ENCODE data around the gene SRGN. TPM values are rescaled to one million over a fixed set of nuclear protein-coding genes. Genes with fewer than 3 reads are reported as not detected.

SRGN gene
- total RNA-seq, 2 experiments from 2014 or later = 279 to 292 TPM

DNA sequence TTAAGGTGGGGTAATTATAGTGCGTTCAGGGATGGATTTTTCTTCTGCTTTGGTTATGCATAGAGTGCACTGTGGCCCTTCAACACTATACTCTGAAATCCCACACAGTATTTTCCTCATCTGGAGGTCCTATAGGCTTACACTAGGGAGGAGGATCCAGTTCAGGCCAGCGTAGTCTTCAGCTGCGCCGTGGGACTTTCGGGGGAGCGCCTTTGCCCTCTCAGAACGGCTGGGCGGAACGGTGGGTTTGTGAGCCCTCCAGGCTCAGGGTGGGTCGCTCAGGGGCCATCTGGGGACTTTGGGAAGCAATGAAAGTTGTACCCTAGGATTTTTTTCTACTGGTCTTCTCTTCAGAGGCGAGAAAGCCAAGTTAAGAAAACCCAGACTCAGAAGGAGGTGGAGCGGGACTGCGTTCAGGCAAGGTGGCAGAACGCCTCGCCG lies 35.4 kb downstream of the SRGN start:
- ATAC-seq (peak; percentile 29), DNase-seq (no peak)
- no peaks in the 10 kb centered on the region for H3K36me3 Mint-ChIP-seq (ENCODE audit: low read depth)
- ChIA-PET CTCF (interaction anchor here (1.9 to 3.0 kb wide), 2 partner anchors 9 to 118 kb away, joined by 8 to 25 read pairs; no protein-coding TSS in a partner anchor), POLR2A (interaction anchor here (0.6 to 2.2 kb wide), 3 partner anchors 10 to 35 kb away, joined by 3 to 10 read pairs (median 3); partner anchors contain the start of gene SRGN)
- H3K4me3 Mint-ChIP-seq = peak overlapping the region; percentile 86
- H3K27me3 Mint-ChIP-seq = no peaks in the 10 kb centered on the region
- peaks cover 19% of the 10 kb centered on the region for H3K4me1 Mint-ChIP-seq (ENCODE audit: low read depth)
- no peaks in the 10 kb centered on the region for H3K9me3 Mint-ChIP-seq
- intact Hi-C loops (cut with micrococcal nuclease) = loop anchor here (5.0 to 10.0 kb wide), 2 partner anchors 36 to 101 kb away; partner anchors contain the start of genes HKDC1 and SRGN
- H3K27ac Mint-ChIP-seq = peak overlapping the region; percentile 90
- TF ChIP-seq, protein P1, sequence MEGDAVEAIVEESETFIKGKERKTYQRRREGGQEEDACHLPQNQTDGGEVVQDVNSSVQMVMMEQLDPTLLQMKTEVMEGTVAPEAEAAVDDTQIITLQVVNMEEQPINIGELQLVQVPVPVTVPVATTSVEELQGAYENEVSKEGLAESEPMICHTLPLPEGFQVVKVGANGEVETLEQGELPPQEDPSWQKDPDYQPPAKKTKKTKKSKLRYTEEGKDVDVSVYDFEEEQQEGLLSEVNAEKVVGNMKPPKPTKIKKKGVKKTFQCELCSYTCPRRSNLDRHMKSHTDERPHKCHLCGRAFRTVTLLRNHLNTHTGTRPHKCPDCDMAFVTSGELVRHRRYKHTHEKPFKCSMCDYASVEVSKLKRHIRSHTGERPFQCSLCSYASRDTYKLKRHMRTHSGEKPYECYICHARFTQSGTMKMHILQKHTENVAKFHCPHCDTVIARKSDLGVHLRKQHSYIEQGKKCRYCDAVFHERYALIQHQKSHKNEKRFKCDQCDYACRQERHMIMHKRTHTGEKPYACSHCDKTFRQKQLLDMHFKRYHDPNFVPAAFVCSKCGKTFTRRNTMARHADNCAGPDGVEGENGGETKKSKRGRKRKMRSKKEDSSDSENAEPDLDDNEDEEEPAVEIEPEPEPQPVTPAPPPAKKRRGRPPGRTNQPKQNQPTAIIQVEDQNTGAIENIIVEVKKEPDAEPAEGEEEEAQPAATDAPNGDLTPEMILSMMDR (IDR thresholded peaks at IDR 0.05) = peak; percentile 43

- Mint-ChIP-seq H3K36me3 (ENCODE audit: low read depth) (no peaks in the 10 kb centered on the region), H3K27me3 (no peaks in the 10 kb centered on the region), H3K9me3 (no peaks in the 10 kb centered on the region), H3K27ac (peak within 1 kb of the TSS; percentile 90), H3K4me1 (ENCODE audit: low read depth) (peaks cover 23% of the 10 kb centered on the region), H3K4me3 (peak within 1 kb of the TSS; percentile 86)
- POLR2A ChIA-PET = interaction anchor here (0.6 to 2.2 kb wide), 8 partner anchors 9 to 100 kb away, joined by 3 to 10 read pairs (median 3); partner anchors contain the start of gene SRGN
- intact Hi-C loops (cut with micrococcal nuclease) = loop anchor here (5.0 to 10.0 kb wide), 2 partner anchors 37 to 101 kb away; partner anchors contain the start of genes HKDC1 and SRGN
- CTCF ChIA-PET = interaction anchor here (0.6 to 3.0 kb wide), 4 partner anchors 12 to 119 kb away, joined by 3 to 25 read pairs (median 5); no protein-coding TSS in a partner anchor
- DNase-seq (peak; percentile 99), ATAC-seq (peak; percentile 98)
- TF ChIP-seq, protein P1 (IDR thresholded peaks at IDR 0.05) = peak; percentile 5
Measured at GRCh38 chr10:69123747-69124562, 36.1 kb downstream of the SRGN start, which contains the start of gene VPS26A. VPS26A (plus strand) TSS chr10:69124178; CDS start chr10:69124278, 100 bp downstream.

DNA sequence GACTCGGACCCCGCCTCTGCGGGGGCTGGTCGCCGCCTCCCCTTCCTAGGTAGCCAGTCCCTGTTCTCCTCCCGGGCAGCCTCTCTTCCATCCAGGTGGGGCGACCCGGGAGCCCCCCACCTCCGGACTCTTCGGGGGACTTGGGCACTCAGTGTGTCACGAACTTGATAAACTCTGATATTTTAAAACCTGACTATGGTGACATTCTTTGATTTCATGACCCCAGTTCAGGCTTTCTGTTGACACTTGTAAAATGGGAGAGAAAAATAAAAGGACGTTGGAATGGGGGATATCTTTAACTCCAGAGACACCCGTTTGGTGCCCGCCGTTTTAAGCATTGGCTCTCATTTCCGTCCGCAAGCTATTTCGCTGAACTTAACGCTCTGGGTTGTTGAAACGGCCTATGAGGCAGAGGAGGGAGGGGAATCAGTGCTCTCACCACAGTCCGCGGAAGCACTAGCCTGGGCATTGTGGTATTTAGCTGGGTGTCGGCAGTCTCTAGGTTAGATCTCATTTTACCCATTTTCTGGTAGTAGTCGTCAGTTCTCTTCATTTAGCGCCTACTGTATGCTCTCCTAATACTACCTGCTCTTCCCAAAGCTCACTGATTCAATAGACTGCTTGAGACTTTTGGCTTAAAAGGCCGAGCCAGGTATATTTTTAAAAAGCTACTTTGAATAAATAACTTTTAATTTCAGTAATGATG lies 36.8 kb downstream of the SRGN start:
- no peak for ATAC-seq
- Mint-ChIP-seq H3K4me1 (ENCODE audit: low read depth) (peaks cover 29% of the 10 kb centered on the region), H3K9me3 (no peaks in the 10 kb centered on the region), H3K36me3 (ENCODE audit: low read depth) (no peaks in the 10 kb centered on the region), H3K27me3 (no peaks in the 10 kb centered on the region), H3K27ac (peak overlapping the region; percentile 80), H3K4me3 (peak overlapping the region; percentile 86)
- intact Hi-C loops (cut with micrococcal nuclease) = loop anchor here (5.0 to 10.0 kb wide), 2 partner anchors 37 to 100 kb away; partner anchors contain the start of genes HKDC1 and SRGN
- POLR2A ChIA-PET = interaction anchor here (0.6 to 2.2 kb wide), 8 partner anchors 8 to 135 kb away, joined by 3 to 10 read pairs (median 4); no protein-coding TSS in a partner anchor
- DNase-seq = peak; percentile 78
- CTCF ChIA-PET = interaction anchor here (0.6 to 1.7 kb wide), 7 partner anchors 11 to 268 kb away, joined by 3 to 10 read pairs (median 3); no protein-coding TSS in a partner anchor
- TF ChIP-seq, protein P1 (IDR thresholded peaks at IDR 0.05) = no peak

DNA sequence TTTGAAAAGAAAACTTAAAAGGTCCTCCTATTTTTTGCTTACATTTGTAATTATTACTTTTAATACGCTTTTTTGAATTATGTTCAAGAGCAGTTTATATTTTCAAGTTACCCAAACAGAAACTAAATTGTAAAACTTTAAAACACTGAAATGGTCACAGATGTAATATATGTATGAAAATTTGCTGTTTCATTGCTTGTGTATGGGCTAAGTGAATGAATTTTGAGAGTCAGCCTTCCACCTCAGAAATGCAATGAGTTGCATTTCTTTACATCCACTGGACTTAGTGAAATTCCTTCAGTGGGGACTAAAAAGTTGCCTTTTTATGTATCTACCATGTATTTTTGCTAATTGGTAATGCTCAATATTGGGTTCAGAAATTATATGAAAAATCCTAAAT lies 37.7 kb downstream of the SRGN start:
- intact Hi-C loops (cut with micrococcal nuclease) = loop anchor here (10.0 kb wide), 1 partner anchor 99 kb away; the partner anchor contains the start of gene HKDC1
- H3K27ac Mint-ChIP-seq = no peak overlapping the region
- H3K4me3 Mint-ChIP-seq = peak overlapping the region; percentile 86

More for the DNA sequence above, 37.7 kb downstream of the SRGN start:
- TF ChIP-seq, protein P1 (IDR thresholded peaks at IDR 0.05) = no peak
- no peak for DNase-seq
- H3K27me3 Mint-ChIP-seq = no peaks in the 10 kb centered on the region
- ChIA-PET POLR2A (interaction anchor here (1.0 to 2.2 kb wide), 3 partner anchors 12 to 136 kb away, joined by 3 to 10 read pairs (median 8); no protein-coding TSS in a partner anchor), CTCF (interaction anchor here (0.9 to 1.7 kb wide), 4 partner anchors 10 to 60 kb away, joined by 3 to 10 read pairs (median 4); no protein-coding TSS in a partner anchor)
- no peaks in the 10 kb centered on the region for H3K9me3 Mint-ChIP-seq
- no peaks in the 10 kb centered on the region for H3K36me3 Mint-ChIP-seq (ENCODE audit: low read depth)
- peaks cover 34% of the 10 kb centered on the region for H3K4me1 Mint-ChIP-seq (ENCODE audit: low read depth)
- ATAC-seq = no peak
